HepG2 (cell line): ENCODE data around the gene ZBTB20. TPM values are rescaled to one million over a fixed set of nuclear protein-coding genes. Genes with fewer than 3 reads are reported as not detected.

Source experiments
- ATAC-seq: fragments of 200-7000 bp; cut with Tn5 transposase; 3 replicates; pipeline ENCODE4 v1.9.1; 2020; ENCODE audit warnings: mild to moderate bottlenecking, moderate library complexity
- BruUV-seq: library from RNA; stranded (reverse); fragments of 400-500 nt; replicated peaks from 2 replicates; lab custom pipeline; 2021; lab: Mats Ljungman, UMichigan
- CTCF ChIA-PET: fragments of 300-600 bp; formaldehyde crosslinking; extraction: SDS; loops from one replicate; lab custom pipeline; 2021; ENCODE audit warnings: low total read pairs, inconsistent platforms, low intra/inter-chr PET ratio; lab: Yijun Ruan, JAX
- POLR2A ChIA-PET: fragments of 350-600 bp; sonication (Branson Sonifier 250); formaldehyde crosslinking; loops from one replicate; lab custom pipeline; 2020; ENCODE audit warnings: antibody characterized with exemption, inconsistent platforms; lab: Yijun Ruan, JAX
- DNase-seq: peaks from one replicate; pipeline ENCODE4 v3.0.0-alpha.2; 2015; ENCODE audit warnings: low spot score
- FAIRE-seq: peaks from 3 replicates; lab custom pipeline; 2011; peaks lifted over from hg19 to GRCh38; lab: Jason Lieb, UNC
- H2AFZ ChIP-seq: one replicate; pipeline ENCODE4 v1.6.1; 2011; ENCODE audit warnings: low read length, inconsistent platforms
- H3K27ac ChIP-seq: fragments of 300-600 bp; 3 replicates; pipeline ENCODE4 v1.8.0; 2011; ENCODE audit warnings: mixed run types, mild to moderate bottlenecking, mixed read lengths, low read length, inconsistent platforms; ENCODE audit not compliant: insufficient read depth; ENCODE audit errors: extremely low read length
- H3K27me3 ChIP-seq, 2 experiments: fragments of 200-600 bp in 1 of 2; 2 replicates in 1 of 2; 3 replicates in 1 of 2; pipeline versions ENCODE4 v1.6.0 to v1.8.0; 2011; ENCODE audit warnings: low read length in 2 of 2, mild to moderate bottlenecking in 2 of 2, moderate library complexity in 2 of 2, inconsistent platforms in 1 of 2; ENCODE audit not compliant: insufficient read depth in 2 of 2, control insufficient read depth in 1 of 2
- H3K36me3 ChIP-seq, 2 experiments: fragments of 200-600 bp in 1 of 2; replicated peaks in 1 of 2; 2 replicates in 1 of 2; 3 replicates in 1 of 2; pipeline versions ENCODE4 v1.5.1 to v1.8.0; 2011; ENCODE audit warnings: low read length in 2 of 2, inconsistent platforms in 1 of 2; ENCODE audit not compliant: insufficient read depth in 2 of 2, control insufficient read depth in 1 of 2
- H3K4me1 ChIP-seq: 2 replicates; pipeline ENCODE4 v1.5.1; 2012; ENCODE audit warnings: low read length, inconsistent platforms; ENCODE audit not compliant: insufficient read depth
- H3K4me2 ChIP-seq: 2 replicates; pipeline ENCODE4 v1.6.0; 2011; ENCODE audit warnings: low read depth, low read length, inconsistent platforms
- H3K4me3 ChIP-seq, 3 experiments: fragments of 200-600 bp in 1 of 3; sonication (generic), shearing (Covaris generic) in 1 of 3; replicated peaks in 1 of 3; 2 replicates each; pipeline ENCODE4 v1.5.1; 2011 to 2016; ENCODE audit warnings: low read length in 3 of 3, inconsistent platforms in 2 of 3, low read depth in 2 of 3, mild to moderate bottlenecking in 2 of 3, control low read depth in 1 of 3, mixed read lengths in 1 of 3; ENCODE audit not compliant: insufficient read depth in 1 of 3
- H3K79me2 ChIP-seq: one replicate; pipeline ENCODE4 v1.6.1; 2011; ENCODE audit warnings: low read length, inconsistent platforms; ENCODE audit not compliant: insufficient read depth
- H3K9ac ChIP-seq: 2 replicates; pipeline ENCODE4 v1.6.0; 2011; ENCODE audit warnings: mild to moderate bottlenecking, low read depth, low read length, inconsistent platforms; ENCODE audit not compliant: insufficient read depth
- H3K9me3 ChIP-seq: 2 replicates; pipeline ENCODE4 v1.5.1; 2012; ENCODE audit warnings: mild to moderate bottlenecking, low read length
- H4K20me1 ChIP-seq: 2 replicates; pipeline ENCODE4 v1.6.0; 2011; ENCODE audit warnings: inconsistent platforms, mild to moderate bottlenecking, low read length, moderate library complexity; ENCODE audit not compliant: insufficient read depth
- ATF7 ChIP-seq, 2 experiments: fragments of 450-650 bp in 1 of 2; sonication (generic) in 1 of 2; formaldehyde crosslinking in 1 of 2; IDR thresholded peaks; 2 replicates each; pipeline versions ENCODE4 v1.4.0 to v1.6.1; 2016 to 2020; ENCODE audit warnings: antibody characterized with exemption in 1 of 2, mild to moderate bottlenecking in 1 of 2, missing genetic modification reagents in 1 of 2
- EED ChIP-seq: sonication (generic); formaldehyde crosslinking; IDR thresholded peaks from 2 replicates; pipeline ENCODE4 v1.5.0; 2020; ENCODE audit warnings: mild to moderate bottlenecking, missing genetic modification reagents
- FUBP1 ChIP-seq: sonication (generic); formaldehyde crosslinking; IDR thresholded peaks from 2 replicates; pipeline ENCODE4 v1.5.1; 2020; ENCODE audit warnings: missing genetic modification reagents, mild to moderate bottlenecking, borderline replicate concordance
- MED13 ChIP-seq: sonication (generic); formaldehyde crosslinking; IDR thresholded peaks from 2 replicates; pipeline ENCODE4 v1.5.0; 2020; ENCODE audit warnings: missing genetic modification reagents
- REST ChIP-seq, 2 experiments: IDR thresholded peaks; 2 replicates each; pipeline ENCODE4 v1.6.1; 2011 to 2012; ENCODE audit warnings: low read length in 2 of 2, borderline replicate concordance in 1 of 2, low read depth in 1 of 2, mild to moderate bottlenecking in 1 of 2, moderate library complexity in 1 of 2
- SMARCC2 ChIP-seq: fragments of 450-650 bp; IDR thresholded peaks from 2 replicates; pipeline ENCODE4 v1.6.1; 2017; ENCODE audit warnings: antibody characterized with exemption, mild to moderate bottlenecking
- SMC3 ChIP-seq: IDR thresholded peaks from 2 replicates; pipeline ENCODE4 v1.6.1; 2011; ENCODE audit warnings: low read length, improper control_type of control experiment
- ZNF350 ChIP-seq: sonication (generic); formaldehyde crosslinking; IDR thresholded peaks from 2 replicates; pipeline ENCODE4 v1.4.0; 2020; ENCODE audit warnings: mild to moderate bottlenecking, low read depth, missing genetic modification reagents, borderline replicate concordance
- ZNF775 ChIP-seq: sonication (generic); formaldehyde crosslinking; IDR thresholded peaks from 2 replicates; pipeline ENCODE4 v1.4.0; 2020; ENCODE audit warnings: missing genetic modification reagents, mild to moderate bottlenecking, moderate library complexity, borderline replicate concordance
- WGBS: methylation state at CpG from one replicate; pipeline ENCODE4 v1.1.6; 2017; ENCODE audit warnings: low lambda C conversion rate; 5-methylcytosine and 5-hydroxymethylcytosine counted together
- in situ Hi-C: cut with HindIII; loops from 2 replicates; pipeline ENCODE4 v1.10.0; 2017; ENCODE audit warnings: low pct_unique_long_range_greater_than_20kb; ENCODE audit not compliant: extremely low pct_ligation_motif_present
- intact Hi-C: fragments of 100-400 bp; cut with micrococcal nuclease; formaldehyde crosslinking; loops from one replicate; pipeline ENCODE4 v1.10.0; 2022; ENCODE audit not compliant: unreplicated experiment
- polyA plus RNA-seq, 8 experiments: library from polyadenylated mRNA; depleted of rRNA in 3 of 8; stranded (reverse) in 7 of 8; unstranded in 1 of 8; fragments of >200 nt; fragmentation: Illumina TruSeq in 4 of 8; extraction: Trizol in 4 of 8; gene quantifications; 2 replicates each; pipeline versions ENCODE4 v1.2.1 to v1.2.3, GENCODE V29; 2011 to 2016; ENCODE audit warnings: low read depth in 4 of 8, missing spikeins in 1 of 8, mixed read lengths in 1 of 8; ENCODE audit not compliant: insufficient read depth in 1 of 8
- total RNA-seq, 5 experiments: library from RNA; depleted of rRNA; stranded (reverse); fragments of >200 nt; fragmentation: Illumina TruSeq; extraction: Trizol; gene quantifications; 2 replicates each; pipeline ENCODE4 v1.2.3, GENCODE V29; 2016; ENCODE audit warnings: low read depth in 1 of 5

The ZBTB20 gene
- total and polyA plus RNA-seq, 2 of the 13 experiments (the other 11 are each of a cell fraction or from before 2014, with no cell fraction given) = 1.9 to 8.8 TPM

GRCh38 chr3:114651555-114651954 is 495.5 kb downstream of the ZBTB20 start:
- FAIRE-seq = no peak
- 0 out of 2 replicates have a peak, but pooled peaks cover 6% of the 10 kb centered on the region for H3K4me1 ChIP-seq
- intact Hi-C loops = no loop called here

More at GRCh38 chr3:114651555-114651954, 495.5 kb downstream of the ZBTB20 start:
- DNase-seq (no peak), ATAC-seq (no peak)
- Histone ChIP-seq H4K20me1 (no peaks in the 10 kb centered on the region), H3K9ac (no peak overlapping the region), H2AFZ (no peak overlapping the region), H3K79me2 (no peaks in the 10 kb centered on the region), H3K27me3 (no peaks in the 10 kb centered on the region), H3K36me3 (no peaks in the 10 kb centered on the region), H3K9me3 (no peaks in the 10 kb centered on the region), H3K4me3 (no peak overlapping the region), H3K27ac (no peak overlapping the region), H3K4me2 (no peak overlapping the region)
- TF ChIP-seq REST (IDR thresholded peaks at IDR 0.05; ENCODE audit: borderline replicate concordance in 1 of 2, low read depth in 1 of 2, low read length in 2 of 2) = no peak
- TF ChIP-seq MED13 (CRISPR knock-in tag) = no peak
- TF ChIP-seq ZNF775 = no peak
- no peak for TF ChIP-seq ATF7 (IDR thresholded peaks at IDR 0.05)
- TF ChIP-seq ATF7 (CRISPR knock-in tag; IDR thresholded peaks at IDR 0.05) = no peak
- no peak for TF ChIP-seq SMC3
- no peak for TF ChIP-seq ZNF350 (CRISPR knock-in tag)
- no peak for TF ChIP-seq FUBP1 (CRISPR knock-in tag)
- TF ChIP-seq SMARCC2 = no peak
- TF ChIP-seq EED (CRISPR knock-in tag) = no peak
- no TSS peak for BruUV-seq
- in situ Hi-C loops = no loop called here
- CTCF ChIA-PET = no interaction called here
- WGBS = 94% methylated on average over 4 of the region's 4 CpGs
- POLR2A ChIA-PET = no interaction called here
